Astrocyte (in vitro differentiated cells and primary cell): Measurements from ENCODE around the gene FBXL14.

Source experiments
- CTCF ChIP-seq: IDR thresholded peaks from 2 replicates; pipeline ENCODE4 v1.5.1; 2011; ENCODE audit warnings: low read depth, mild to moderate bottlenecking, inconsistent platforms, low read length, moderate library complexity; ENCODE audit not compliant: insufficient read depth
- EZH2 ChIP-seq: IDR thresholded peaks from 2 replicates; pipeline ENCODE4 v1.6.1; 2012; ENCODE audit warnings: mild to moderate bottlenecking, low read length, inconsistent platforms; ENCODE audit not compliant: insufficient read depth

- TF ChIP-seq CTCF (no peak), EZH2 (no peak)
Observed at GRCh38 chr12:1618489-1618888, 24.1 kb upstream of the FBXL14 start.
